Cardiac muscle cell (in vitro differentiated cells and primary cell): ENCODE results near the gene SH3RF3. TPM values are rescaled to one million over a fixed set of nuclear protein-coding genes. Genes with fewer than 3 reads are reported as not detected.

Experiments
- DNase-seq, 2 donors: peaks; one replicate each; pipeline versions ENCODE4 v3.0.0 to v3.0.0-alpha.2; 2010 to 2017; ENCODE audit warnings: low read depth in 1 of 2, low spot score in 1 of 2
- H3K27ac ChIP-seq: fragments of 200-600 bp; sonication (generic); 2 replicates; pipeline ENCODE4 v1.5.1; 2016
- H3K27me3 ChIP-seq: fragments of 200-600 bp; sonication (generic); 2 replicates; pipeline ENCODE4 v1.6.0; 2016; ENCODE audit warnings: control low read depth
- H3K36me3 ChIP-seq: fragments of 200-600 bp; sonication (generic); 2 replicates; pipeline ENCODE4 v1.5.1; 2016; ENCODE audit warnings: control low read depth
- H3K4me1 ChIP-seq: fragments of 200-600 bp; sonication (generic); 2 replicates; pipeline ENCODE4 v1.8.1; 2017; ENCODE audit warnings: low read depth, mild to moderate bottlenecking, mixed run types
- H3K4me3 ChIP-seq: fragments of 200-600 bp; sonication (generic); 2 replicates; pipeline ENCODE4 v1.5.1; 2016; ENCODE audit warnings: mild to moderate bottlenecking
- H3K9me3 ChIP-seq: fragments of 200-600 bp; sonication (generic); 2 replicates; pipeline ENCODE4 v1.5.1; 2017; ENCODE audit warnings: low read depth, mild to moderate bottlenecking, control low read depth
- polyA plus RNA-seq: library from polyadenylated mRNA; unstranded; fragments of >200 nt; fragmentation: Nextera tagmentation; extraction: Ambion mirVana; gene quantifications from 2 replicates; pipeline ENCODE4 v1.2.1, GENCODE V29; 2016
- total RNA-seq: library from RNA; depleted of rRNA; stranded (reverse); fragments of >200 nt; gene quantifications from 2 replicates; pipeline ENCODE4 v1.2.3, GENCODE V29; 2016
- TF ChIP-seq, protein P1 (sequence below): IDR thresholded peaks from 2 replicates; pipeline ENCODE4 v1.5.1; 2012; ENCODE audit warnings: low read depth, mild to moderate bottlenecking, low read length

The SH3RF3 gene
- total and polyA plus RNA-seq, 2 experiments from 2014 or later = 1.2 to 1.7 TPM

DNA sequence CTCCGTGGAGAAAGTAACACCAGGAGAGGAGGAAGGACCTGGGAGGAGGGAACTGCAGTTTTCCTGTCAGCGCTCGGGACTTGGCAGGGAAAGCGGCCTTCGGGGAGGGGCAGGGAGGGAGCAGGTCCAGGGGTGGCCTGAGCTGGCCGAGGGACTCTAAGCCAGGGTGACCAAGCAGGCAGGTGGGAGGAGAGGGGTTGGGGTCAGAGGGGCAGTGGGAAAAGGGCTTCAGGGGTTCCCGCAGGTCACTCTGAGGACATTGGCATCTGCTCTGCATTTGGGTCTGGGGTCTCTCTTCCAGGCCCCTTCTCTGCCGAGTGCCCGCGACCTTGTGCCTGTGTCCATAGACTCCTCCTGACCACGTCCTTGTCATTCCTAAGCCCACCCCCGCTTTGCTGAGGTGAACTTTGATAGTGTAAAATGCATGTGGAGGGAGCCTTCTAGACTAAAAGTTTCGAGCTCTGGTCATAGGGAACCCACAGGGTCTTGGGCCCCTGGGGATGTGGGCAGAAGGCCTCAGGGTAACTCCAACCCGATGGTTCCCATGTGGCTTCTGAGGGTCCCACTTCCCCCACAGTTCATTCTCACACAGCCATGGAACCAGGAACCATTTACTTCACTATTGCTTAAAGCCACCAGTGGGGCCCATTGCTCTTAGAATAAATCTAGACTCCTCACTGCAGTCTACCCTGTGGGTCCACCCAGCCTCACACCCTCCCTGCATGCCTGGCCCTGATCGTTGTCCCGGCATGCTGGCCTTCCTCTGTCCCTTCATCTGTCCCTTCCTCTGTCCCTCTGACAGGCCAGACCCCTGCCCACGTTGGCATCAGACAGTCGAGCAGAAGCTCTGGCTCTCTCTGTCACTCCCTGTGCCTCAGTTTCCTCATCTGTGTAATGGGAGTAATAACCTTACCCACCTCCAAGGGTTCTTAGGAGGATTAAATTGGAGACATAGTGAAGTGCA, 255.6 kb downstream of the SH3RF3 start:
- Histone ChIP-seq H3K27me3 (peaks cover 9% of the 10 kb centered on the region), H3K27ac (no peak overlapping the region), H3K4me1 (peaks cover 22% of the 10 kb centered on the region), H3K4me3 (no peak overlapping the region), H3K9me3 (no peaks in the 10 kb centered on the region), H3K36me3 (no peaks in the 10 kb centered on the region)
- no peak for DNase-seq
- TF ChIP-seq, protein P1, sequence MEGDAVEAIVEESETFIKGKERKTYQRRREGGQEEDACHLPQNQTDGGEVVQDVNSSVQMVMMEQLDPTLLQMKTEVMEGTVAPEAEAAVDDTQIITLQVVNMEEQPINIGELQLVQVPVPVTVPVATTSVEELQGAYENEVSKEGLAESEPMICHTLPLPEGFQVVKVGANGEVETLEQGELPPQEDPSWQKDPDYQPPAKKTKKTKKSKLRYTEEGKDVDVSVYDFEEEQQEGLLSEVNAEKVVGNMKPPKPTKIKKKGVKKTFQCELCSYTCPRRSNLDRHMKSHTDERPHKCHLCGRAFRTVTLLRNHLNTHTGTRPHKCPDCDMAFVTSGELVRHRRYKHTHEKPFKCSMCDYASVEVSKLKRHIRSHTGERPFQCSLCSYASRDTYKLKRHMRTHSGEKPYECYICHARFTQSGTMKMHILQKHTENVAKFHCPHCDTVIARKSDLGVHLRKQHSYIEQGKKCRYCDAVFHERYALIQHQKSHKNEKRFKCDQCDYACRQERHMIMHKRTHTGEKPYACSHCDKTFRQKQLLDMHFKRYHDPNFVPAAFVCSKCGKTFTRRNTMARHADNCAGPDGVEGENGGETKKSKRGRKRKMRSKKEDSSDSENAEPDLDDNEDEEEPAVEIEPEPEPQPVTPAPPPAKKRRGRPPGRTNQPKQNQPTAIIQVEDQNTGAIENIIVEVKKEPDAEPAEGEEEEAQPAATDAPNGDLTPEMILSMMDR = no peak

DNA sequence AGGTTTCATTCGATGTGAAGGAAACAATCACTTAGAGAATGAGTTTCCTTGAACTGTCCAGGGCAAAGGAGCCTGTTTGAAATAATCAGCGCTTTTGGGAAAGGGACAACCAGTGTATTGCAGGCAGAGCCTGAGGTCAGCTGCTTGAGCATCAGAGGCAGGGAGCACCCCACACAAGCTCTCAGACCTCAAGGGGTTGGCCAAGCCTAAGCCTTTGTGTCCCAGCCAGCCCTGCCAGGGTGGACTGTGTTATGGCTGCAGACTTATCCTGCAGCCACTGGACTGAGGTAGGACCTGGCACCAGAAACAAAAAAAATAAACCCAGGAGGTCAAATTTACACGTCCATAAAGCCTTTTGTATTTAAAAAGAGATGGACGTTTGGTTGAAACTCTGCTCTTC, 256.5 kb downstream of the SH3RF3 start:
- Histone ChIP-seq H3K4me1 (peaks cover 22% of the 10 kb centered on the region), H3K9me3 (no peaks in the 10 kb centered on the region), H3K27ac (no peak overlapping the region), H3K27me3 (peaks cover 4% of the 10 kb centered on the region), H3K4me3 (no peak overlapping the region), H3K36me3 (no peaks in the 10 kb centered on the region)
- no peak for DNase-seq
- TF ChIP-seq, protein P1 = no peak

DNA sequence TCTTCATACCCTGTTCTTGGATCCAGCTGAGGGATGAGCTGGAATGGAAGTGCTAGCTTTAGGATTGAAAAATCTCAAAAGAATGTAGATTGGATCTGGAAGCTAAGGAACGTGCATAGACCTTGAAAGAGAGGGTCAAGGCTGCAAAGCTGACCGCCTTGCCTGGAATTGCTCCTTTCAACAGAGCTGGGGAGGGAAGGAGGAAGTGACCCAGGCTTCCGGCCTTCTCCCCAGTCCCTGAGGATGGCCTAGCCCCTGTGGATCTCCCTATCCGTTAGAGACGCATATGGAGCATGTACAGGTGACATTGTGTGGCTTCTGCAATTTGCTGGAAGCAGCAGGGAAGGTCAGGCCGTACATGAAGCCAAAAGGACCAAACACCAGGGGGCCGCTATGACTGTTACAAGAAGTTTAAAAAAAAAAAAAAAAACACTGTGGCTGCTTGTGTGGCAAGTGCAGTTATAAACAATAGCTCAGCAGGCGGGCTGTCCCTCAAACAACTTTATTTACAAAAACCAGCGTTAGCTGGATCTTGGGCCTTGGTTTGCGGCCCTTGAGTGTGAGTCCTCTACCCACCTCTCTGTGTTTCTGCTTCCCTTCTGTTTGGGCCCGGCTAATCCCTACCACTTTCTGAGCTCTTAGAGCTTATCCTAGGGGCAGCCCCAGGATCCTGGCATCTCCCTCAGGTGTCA, 257.1 kb downstream of the SH3RF3 start:
- H3K9me3 ChIP-seq = no peaks in the 10 kb centered on the region
- no peaks in the 10 kb centered on the region for H3K36me3 ChIP-seq
- H3K27me3 ChIP-seq = peaks cover 9% of the 10 kb centered on the region
- TF ChIP-seq, protein P1 = no peak
- no peak overlapping the region for H3K4me3 ChIP-seq
- no peak overlapping the region for H3K27ac ChIP-seq
- H3K4me1 ChIP-seq = peaks cover 22% of the 10 kb centered on the region
- no peak for DNase-seq

DNA sequence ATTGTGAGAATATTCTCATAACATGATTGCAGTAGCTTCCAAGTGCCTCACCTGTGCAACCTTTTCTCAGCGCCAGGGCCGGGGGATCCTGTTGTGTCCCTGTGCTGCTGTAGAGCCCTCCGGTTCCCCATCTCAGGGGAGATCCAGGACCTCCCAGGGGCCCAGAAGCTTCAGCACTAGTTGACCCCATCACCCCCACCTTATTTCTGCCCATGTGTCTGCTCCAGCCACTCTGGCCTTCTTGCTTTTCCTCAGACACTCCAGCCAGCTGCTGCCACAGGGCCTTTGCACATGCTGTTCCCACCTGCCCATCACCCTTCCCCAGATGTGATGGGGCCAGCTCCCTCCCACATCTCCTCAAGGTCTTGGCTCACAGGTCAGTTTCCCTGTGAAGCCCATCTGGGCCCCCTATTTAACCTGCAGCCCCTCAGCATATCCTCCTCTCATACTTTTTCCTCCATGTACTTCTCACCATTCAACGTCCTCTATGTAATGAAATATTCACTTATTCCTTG, 258.3 kb downstream of the SH3RF3 start:
- no peak overlapping the region for H3K4me3 ChIP-seq
- H3K36me3 ChIP-seq = no peaks in the 10 kb centered on the region
- no peak overlapping the region for H3K27ac ChIP-seq
- H3K9me3 ChIP-seq = no peaks in the 10 kb centered on the region
- DNase-seq = no peak
- H3K4me1 ChIP-seq = peaks cover 21% of the 10 kb centered on the region
- TF ChIP-seq, protein P1 = no peak
- H3K27me3 ChIP-seq = peaks cover 13% of the 10 kb centered on the region

DNA sequence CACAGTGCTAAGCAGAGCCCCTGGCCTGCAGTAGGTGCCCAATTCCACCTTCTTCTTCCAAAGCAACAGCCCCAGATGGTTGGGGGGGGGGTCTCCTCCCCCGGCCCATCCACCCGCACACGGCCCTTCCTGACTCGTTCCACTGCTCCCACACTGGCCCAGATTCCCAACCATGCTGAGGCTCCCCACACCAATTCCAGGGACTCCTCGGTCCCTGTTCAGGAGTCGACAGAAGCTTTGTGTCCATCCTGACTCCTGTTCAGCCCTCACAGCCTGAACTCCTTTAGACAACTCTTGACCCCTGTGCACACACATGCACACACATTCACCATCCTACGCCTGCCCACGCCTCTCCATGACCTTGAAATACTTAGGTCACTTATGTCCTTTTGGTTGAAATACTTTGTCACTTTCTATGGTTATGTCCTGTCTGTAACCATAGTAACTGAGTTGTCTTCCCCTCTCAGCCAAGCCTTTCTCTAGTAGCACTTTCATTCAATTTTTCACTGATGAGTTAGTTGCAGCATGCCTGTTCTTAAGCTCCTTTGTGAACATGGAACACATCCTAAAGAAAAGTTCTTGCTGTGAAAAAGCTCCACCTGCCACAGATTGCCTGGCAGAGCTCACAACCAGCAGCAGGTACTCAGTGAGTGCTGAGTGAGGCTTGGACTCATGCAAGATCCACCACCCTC, 258.9 kb downstream of the SH3RF3 start:
- TF ChIP-seq, protein P1 = no peak
- Histone ChIP-seq H3K27ac (no peak overlapping the region), H3K36me3 (no peaks in the 10 kb centered on the region), H3K9me3 (no peaks in the 10 kb centered on the region), H3K4me1 (peaks cover 15% of the 10 kb centered on the region), H3K27me3 (peaks cover 13% of the 10 kb centered on the region), H3K4me3 (no peak overlapping the region)
- DNase-seq = no peak
